ENCODE data around the gene SKOR1. TPM values are rescaled to one million over a fixed set of nuclear protein-coding genes. Genes with fewer than 3 reads are reported as not detected.

The SKOR1 gene
- total and polyA plus RNA-seq, 3 donors from 2014 or later = 1.1 to 2.2 (median 1.3) TPM

DNA sequence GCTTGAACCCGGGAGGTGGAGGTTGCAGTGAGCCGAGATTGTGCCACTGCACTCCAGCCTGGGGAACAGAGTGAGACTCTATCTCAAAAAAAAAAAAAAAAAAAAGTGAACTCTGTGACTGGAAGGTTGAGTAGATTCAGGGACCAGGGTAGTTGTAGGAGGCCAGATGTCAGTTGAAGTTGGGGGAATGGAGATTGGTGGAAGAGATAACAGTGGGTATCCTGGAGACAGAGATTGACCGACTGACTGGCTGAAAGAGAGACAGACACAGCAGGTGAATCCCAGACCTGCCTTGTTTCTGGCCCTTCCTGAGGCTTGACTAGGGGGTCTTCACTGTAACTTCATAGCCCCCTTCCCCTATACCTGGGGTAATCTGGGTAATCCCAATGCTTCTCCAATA, 36.7 kb downstream of the SKOR1 start:
- 88 to 95% methylated on average over 3 of the region's 3 CpGs for WGBS, 2 donors
- H3K27me3 ChIP-seq = no peaks in the 10 kb centered on the region
- intact Hi-C loops (cut with DNase I; ENCODE audit: low total_unique reads) = loop anchor here (10.0 kb wide), 1 partner anchor 293 kb away; no protein-coding TSS in a partner anchor
- TF ChIP-seq, protein P1, sequence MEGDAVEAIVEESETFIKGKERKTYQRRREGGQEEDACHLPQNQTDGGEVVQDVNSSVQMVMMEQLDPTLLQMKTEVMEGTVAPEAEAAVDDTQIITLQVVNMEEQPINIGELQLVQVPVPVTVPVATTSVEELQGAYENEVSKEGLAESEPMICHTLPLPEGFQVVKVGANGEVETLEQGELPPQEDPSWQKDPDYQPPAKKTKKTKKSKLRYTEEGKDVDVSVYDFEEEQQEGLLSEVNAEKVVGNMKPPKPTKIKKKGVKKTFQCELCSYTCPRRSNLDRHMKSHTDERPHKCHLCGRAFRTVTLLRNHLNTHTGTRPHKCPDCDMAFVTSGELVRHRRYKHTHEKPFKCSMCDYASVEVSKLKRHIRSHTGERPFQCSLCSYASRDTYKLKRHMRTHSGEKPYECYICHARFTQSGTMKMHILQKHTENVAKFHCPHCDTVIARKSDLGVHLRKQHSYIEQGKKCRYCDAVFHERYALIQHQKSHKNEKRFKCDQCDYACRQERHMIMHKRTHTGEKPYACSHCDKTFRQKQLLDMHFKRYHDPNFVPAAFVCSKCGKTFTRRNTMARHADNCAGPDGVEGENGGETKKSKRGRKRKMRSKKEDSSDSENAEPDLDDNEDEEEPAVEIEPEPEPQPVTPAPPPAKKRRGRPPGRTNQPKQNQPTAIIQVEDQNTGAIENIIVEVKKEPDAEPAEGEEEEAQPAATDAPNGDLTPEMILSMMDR (IDR thresholded peaks at IDR 0.05) = no peak
- TF ChIP-seq POLR2A (IDR thresholded peaks at IDR 0.05) = no peak
- H3K9me3 ChIP-seq = no peaks in the 10 kb centered on the region
- H3K27ac ChIP-seq = no peak overlapping the region
- no peak overlapping the region for H3K4me3 ChIP-seq
- H3K36me3 ChIP-seq (ENCODE audit: low read depth, missing control alignments) = no peaks in the 10 kb centered on the region
- no peak for DNase-seq
- H3K4me1 ChIP-seq = peaks cover 4% of the 10 kb centered on the region

DNA sequence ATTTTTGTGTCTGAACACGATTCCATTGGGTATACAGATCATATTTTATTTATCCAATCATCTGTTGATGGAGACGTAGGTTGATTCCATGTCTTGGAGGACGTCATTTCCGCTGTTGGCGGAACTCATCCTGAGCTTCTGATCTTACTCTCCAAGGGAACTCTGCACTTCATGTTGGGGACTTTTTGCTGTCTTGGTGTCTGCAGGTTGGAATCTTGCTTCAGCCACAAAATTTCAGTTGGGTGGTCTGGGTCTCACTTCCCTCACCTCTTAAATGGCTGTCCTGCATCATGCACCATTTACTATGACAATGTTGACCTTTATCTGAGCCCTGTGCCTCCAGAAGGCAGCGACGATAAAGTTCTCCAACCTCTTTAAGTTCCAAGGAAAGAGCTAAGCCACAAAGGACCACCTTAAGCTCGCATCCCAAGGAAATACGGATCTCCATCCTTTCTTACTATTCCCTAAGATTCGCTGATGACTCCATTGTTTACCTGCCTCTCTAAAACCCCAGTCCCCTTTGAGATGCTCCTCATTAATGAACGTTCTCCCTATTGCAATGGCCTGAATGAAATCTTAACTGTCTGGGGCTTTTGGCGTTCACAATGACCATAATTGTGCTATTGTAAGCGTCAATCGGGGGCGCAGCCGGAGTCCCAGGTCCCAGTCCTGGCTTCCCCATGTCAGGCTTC, 37.6 kb downstream of the SKOR1 start:
- no peak for DNase-seq
- intact Hi-C loops (cut with DNase I; ENCODE audit: low total_unique reads) = loop anchor here (10.0 kb wide), 1 partner anchor 292 kb away; no protein-coding TSS in a partner anchor
- peak overlapping the region; percentile 53 to 59 for H3K4me3 ChIP-seq
- no peaks in the 10 kb centered on the region for H3K36me3 ChIP-seq (ENCODE audit: low read depth, missing control alignments)
- H3K27me3 ChIP-seq = no peaks in the 10 kb centered on the region
- peak overlapping the region; percentile 4 to 77 for H3K27ac ChIP-seq
- TF ChIP-seq POLR2A (IDR thresholded peaks at IDR 0.05) = no peak
- TF ChIP-seq, protein P1 (IDR thresholded peaks at IDR 0.05) = no peak
- H3K9me3 ChIP-seq = no peaks in the 10 kb centered on the region
- H3K4me1 ChIP-seq = peaks cover 4% of the 10 kb centered on the region
- WGBS, 2 donors = 33 to 43% methylated on average over 16 of the region's 16 CpGs

DNA sequence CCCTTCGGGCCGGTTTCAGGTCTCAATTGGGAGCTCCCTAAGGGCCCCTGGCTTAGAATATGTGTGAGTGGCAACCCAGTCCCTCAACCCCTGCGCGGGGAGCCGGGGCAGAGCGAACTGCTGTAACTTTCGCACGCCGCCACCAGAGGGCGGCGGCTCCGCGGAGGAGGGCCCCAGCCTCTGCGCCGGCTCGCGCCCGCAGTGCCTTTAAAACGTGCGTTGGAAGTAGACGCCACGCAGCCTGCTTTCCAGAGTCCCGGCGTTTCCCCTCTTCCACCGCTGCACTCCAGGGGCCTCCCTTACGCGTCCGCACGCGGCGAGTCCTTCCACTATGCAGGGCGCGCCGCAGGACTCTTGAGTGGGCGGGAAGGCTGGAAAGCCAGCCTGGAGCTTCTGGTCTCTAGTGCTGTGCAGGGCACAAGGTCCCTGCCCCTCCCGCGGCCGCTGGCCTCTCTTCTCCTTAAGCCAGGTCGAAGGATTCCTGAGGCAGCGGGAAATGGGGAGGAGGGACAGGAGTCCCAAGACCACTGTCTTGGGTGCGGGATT, 38.2 kb downstream of the SKOR1 start:
- 0 to 2% methylated on average over 1 to 41 of the region's 41 CpGs for WGBS, 2 donors
- TF ChIP-seq POLR2A (IDR thresholded peaks at IDR 0.05) = no peak
- TF ChIP-seq, protein P1 (IDR thresholded peaks at IDR 0.05) = peak; percentile 91 to 98 (median 95)
- peak overlapping the region; percentile 4 to 77 for H3K27ac ChIP-seq
- H3K27me3 ChIP-seq = no peaks in the 10 kb centered on the region
- peak; percentile 89 for DNase-seq
- peaks cover 4% of the 10 kb centered on the region for H3K4me1 ChIP-seq
- intact Hi-C loops (cut with DNase I; ENCODE audit: low total_unique reads) = loop anchor here (10.0 kb wide), 1 partner anchor 291 kb away; no protein-coding TSS in a partner anchor
- H3K4me3 ChIP-seq = peak overlapping the region; percentile 53 to 59
- no peaks in the 10 kb centered on the region for H3K9me3 ChIP-seq
- no peaks in the 10 kb centered on the region for H3K36me3 ChIP-seq (ENCODE audit: low read depth, missing control alignments)

DNA sequence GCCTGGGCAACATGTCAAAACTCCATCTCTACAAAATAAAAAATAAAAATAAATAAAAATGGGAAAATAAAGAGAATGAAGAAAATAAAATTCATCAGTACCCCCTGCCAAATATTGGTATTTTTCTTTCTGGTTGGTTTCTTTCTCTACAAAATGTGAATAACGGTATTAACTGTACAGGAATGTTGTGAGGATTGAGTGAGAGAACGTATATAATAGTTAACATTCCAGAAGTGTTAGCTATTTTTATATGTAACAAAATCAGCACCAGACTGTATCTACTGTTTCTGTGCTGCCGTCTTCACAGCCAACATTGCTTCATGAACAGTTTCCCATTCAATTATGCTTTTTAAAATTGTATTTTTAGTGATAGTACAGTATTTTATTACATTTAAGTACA, 40.0 kb downstream of the SKOR1 start:
- no peaks in the 10 kb centered on the region for H3K36me3 ChIP-seq (ENCODE audit: low read depth, missing control alignments)
- H3K27me3 ChIP-seq = no peaks in the 10 kb centered on the region
- no peak for DNase-seq
- intact Hi-C loops (cut with DNase I; ENCODE audit: low total_unique reads) = loop anchor here (10.0 kb wide), 1 partner anchor 289 kb away; no protein-coding TSS in a partner anchor
- WGBS, 2 donors = 30 to 39% methylated on average over 3 of the region's 3 CpGs
- TF ChIP-seq, protein P1 (IDR thresholded peaks at IDR 0.05) = no peak
- TF ChIP-seq POLR2A (IDR thresholded peaks at IDR 0.05) = no peak
- peaks cover 4% of the 10 kb centered on the region for H3K4me1 ChIP-seq
- no peaks in the 10 kb centered on the region for H3K9me3 ChIP-seq
- no peak overlapping the region for H3K27ac ChIP-seq
- H3K4me3 ChIP-seq = no peak overlapping the region
